Breast epithelium (tissue), 4 donors: Measurements from ENCODE around the gene VAMP1. TPM values are rescaled to one million over a fixed set of nuclear protein-coding genes. Genes with fewer than 3 reads are reported as not detected.
"Not testable (repeated sequence)": the region's sequence is repeated elsewhere in the genome, so short reads cannot be mapped to it uniquely, and the experiment has no call there.

Source experiments
- DNase-seq, 2 donors: peaks; one replicate each; pipeline ENCODE4 v3.0.0-alpha.2; 2019; ENCODE audit warnings: low spot score in 2 of 2
- H3K27ac ChIP-seq, 2 donors: fragments of 200-600 bp; sonication (generic) in 1 of 2; one replicate each; pipeline ENCODE4 v1.5.1; 2016 to 2019; ENCODE audit warnings: mild to moderate bottlenecking in 1 of 2
- H3K27me3 ChIP-seq, 2 donors: fragments of 200-600 bp; sonication (generic) in 1 of 2; one replicate each; pipeline versions ENCODE4 v1.5.1 to v1.6.0; 2017 to 2019; ENCODE audit warnings: control low read depth in 1 of 2, mild to moderate bottlenecking in 1 of 2
- H3K36me3 ChIP-seq: fragments of 200-600 bp; one replicate; pipeline ENCODE4 v1.5.1; 2019
- H3K4me1 ChIP-seq, 2 donors: fragments of 200-600 bp; sonication (generic); one replicate each; pipeline ENCODE4 v1.5.1; 2016 to 2019; ENCODE audit warnings: control low read depth in 1 of 2
- H3K4me3 ChIP-seq, 3 donors: fragments of 200-600 bp; sonication (generic); 1 replicate in 2 of 3; 2 replicates in 1 of 3; pipeline ENCODE4 v1.5.1; 2016 to 2019; ENCODE audit warnings: mild to moderate bottlenecking in 3 of 3, moderate library complexity in 2 of 3
- H3K9me3 ChIP-seq, 2 donors: fragments of 200-600 bp; sonication (generic) in 1 of 2; one replicate each; pipeline ENCODE4 v1.5.1; 2016 to 2019; ENCODE audit warnings: control low read depth in 1 of 2
- CTCF ChIP-seq, 3 donors: fragments of 450-650 bp; IDR thresholded peaks; one replicate each; pipeline ENCODE4 v1.5.1; 2016 to 2017; ENCODE audit warnings: antibody characterized with exemption in 3 of 3, mild to moderate bottlenecking in 3 of 3, moderate library complexity in 3 of 3
- POLR2A ChIP-seq: fragments of 450-650 bp; IDR thresholded peaks from one replicate; pipeline ENCODE4 v1.6.1; 2016; ENCODE audit warnings: antibody characterized with exemption, mild to moderate bottlenecking, moderate library complexity
- POLR2AphosphoS5 ChIP-seq, 3 donors: sonication (generic); formaldehyde crosslinking; IDR thresholded peaks; one replicate each; pipeline ENCODE4 v1.6.1; 2017; ENCODE audit warnings: antibody characterized with exemption in 3 of 3
- intact Hi-C: fragments of 100-400 bp; cut with DNase I; formaldehyde crosslinking; loops from one replicate; pipeline ENCODE4 v1.15.1; 2023; ENCODE audit warnings: low total_unique reads
- total RNA-seq, 3 donors: library from RNA; depleted of rRNA; stranded (reverse); fragments of >200 nt; gene quantifications; one replicate each; pipeline ENCODE4 v1.1.0, GENCODE V29; 2016

Gene VAMP1
- total RNA-seq, 3 donors from 2014 or later = 8.2 to 12.5 (median 11.1) TPM

- Histone ChIP-seq H3K4me1 (peaks cover 0 to 3% of the 10 kb centered on the region in 2 donors), H3K27ac (peak overlapping the region; percentile 68 to 80), H3K27me3 (no peaks in the 10 kb centered on the region), H3K4me3 (peak overlapping the region; percentile 7 to 58 (median 34)), H3K9me3 (no peaks in the 10 kb centered on the region), H3K36me3 (no peaks in the 10 kb centered on the region)
- intact Hi-C loops = no loop called here
- TF ChIP-seq POLR2A (no peak), POLR2AphosphoS5 (IDR thresholded peaks at IDR 0.05) (peak in 1 of 3 donors; percentile 83), CTCF (IDR thresholded peaks at IDR 0.05) (no peak)
- peak in 1 of 2 donors; percentile 64 for DNase-seq
Observed at GRCh38 chr12:6430124-6430989, 40.1 kb downstream of the VAMP1 start.

- H3K9me3 ChIP-seq = no peaks in the 10 kb centered on the region
- no peak overlapping the region for H3K4me3 ChIP-seq
- H3K27me3 ChIP-seq = no peaks in the 10 kb centered on the region
- no peaks in the 10 kb centered on the region for H3K36me3 ChIP-seq
- no peak for DNase-seq
- H3K4me1 ChIP-seq = peaks cover 3 to 4% of the 10 kb centered on the region in 2 donors
- no peak overlapping the region for H3K27ac ChIP-seq
- TF ChIP-seq CTCF (IDR thresholded peaks at IDR 0.05) (no peak), POLR2A (no peak), POLR2AphosphoS5 (IDR thresholded peaks at IDR 0.05) (no peak)
- intact Hi-C loops = loop anchor here (5.0 to 10.0 kb wide), 2 partner anchors 106 to 441 kb away; partner anchors contain the start of gene GAPDH
Observed at GRCh38 chr12:6428326-6428725, 42.2 kb downstream of the VAMP1 start.

- not testable (repeated sequence) for H3K9me3 ChIP-seq, H3K4me3 ChIP-seq, H3K27me3 ChIP-seq, H3K4me1 ChIP-seq, H3K27ac ChIP-seq, DNase-seq, H3K36me3 ChIP-seq
- intact Hi-C loops = loop anchor here (5.0 to 10.0 kb wide), 2 partner anchors 107 to 440 kb away; partner anchors contain the start of gene GAPDH
Observed at GRCh38 chr12:6427796-6428195, 42.7 kb downstream of the VAMP1 start.

- Histone ChIP-seq H3K27me3 (no peaks in the 10 kb centered on the region), H3K27ac (no peak overlapping the region), H3K4me3 (no peak overlapping the region), H3K4me1 (peaks cover 3 to 4% of the 10 kb centered on the region in 2 donors), H3K36me3 (no peaks in the 10 kb centered on the region), H3K9me3 (no peaks in the 10 kb centered on the region)
- TF ChIP-seq POLR2A = no peak
- TF ChIP-seq CTCF (IDR thresholded peaks at IDR 0.05) = no peak
- TF ChIP-seq POLR2AphosphoS5 (IDR thresholded peaks at IDR 0.05) = no peak
- no peak for DNase-seq
- intact Hi-C loops = loop anchor here (5.0 to 10.0 kb wide), 2 partner anchors 108 to 440 kb away; partner anchors contain the start of gene GAPDH
Observed at GRCh38 chr12:6426882-6427671, 43.4 kb downstream of the VAMP1 start.

- Histone ChIP-seq H3K27me3 (no peaks in the 10 kb centered on the region), H3K4me1 (peaks cover 3 to 4% of the 10 kb centered on the region in 2 donors), H3K27ac (no peak overlapping the region), H3K4me3 (no peak overlapping the region), H3K36me3 (no peaks in the 10 kb centered on the region), H3K9me3 (no peaks in the 10 kb centered on the region)
- intact Hi-C loops = loop anchor here (5.0 to 10.0 kb wide), 2 partner anchors 109 to 439 kb away; partner anchors contain the start of gene GAPDH
- no peak for DNase-seq
- TF ChIP-seq POLR2A = no peak
- TF ChIP-seq POLR2AphosphoS5 (IDR thresholded peaks at IDR 0.05) = no peak
- TF ChIP-seq CTCF (IDR thresholded peaks at IDR 0.05) = no peak
Observed at GRCh38 chr12:6425590-6426531, 44.6 kb downstream of the VAMP1 start.
